ENCODE measurements around the gene PDGFA.

PDGFA gene

GRCh38 chr7:457814-458510 lies 61.7 kb downstream of the PDGFA start:
- DNase-seq: no peak

- DNase-seq: no peak
Observed at GRCh38 chr7:455110-455928, 64.3 kb downstream of the PDGFA start.

- no peak for DNase-seq
Observed at GRCh38 chr7:454356-455109, 65.1 kb downstream of the PDGFA start.

GRCh38 chr7:453597-454306 lies 65.9 kb downstream of the PDGFA start:
- DNase-seq: no peak

- DNase-seq: no peak
Observed at GRCh38 chr7:452791-453455, 66.7 kb downstream of the PDGFA start.

- DNase-seq: no peak
Observed at GRCh38 chr7:452226-452751, 67.4 kb downstream of the PDGFA start.

GRCh38 chr7:451255-452225 lies 68.1 kb downstream of the PDGFA start:
- no peak for DNase-seq

GRCh38 chr7:450741-451140 lies 68.9 kb downstream of the PDGFA start:
- no peak for DNase-seq

GRCh38 chr7:450036-450435 lies 69.6 kb downstream of the PDGFA start:
- no peak for DNase-seq

- no peak for DNase-seq
Observed at GRCh38 chr7:449324-450019, 70.2 kb downstream of the PDGFA start.

- no peak for DNase-seq
Observed at GRCh38 chr7:447523-447922, 72.1 kb downstream of the PDGFA start.

Measured in CD4-positive, alpha-beta T cell treated with Interferon gamma for 1 hour (primary cell).